Stimulated activated naive CD8-positive, alpha-beta T cell treated with anti-CD3 and anti-CD28 coated beads, Interleukin-15, Interleukin-2, amounts not matched to agents 100 ng/mL and 50 ng/mL, for 24 hours (primary cell): ENCODE results near the gene FAF2.
"Not testable (repeated sequence)": the region's sequence is repeated elsewhere in the genome, so short reads cannot be mapped to it uniquely, and the experiment has no call there.

ENCODE experiments used
- H3K27ac Mint-ChIP-seq: one replicate; pipeline ENCODE4 v1.8.0; 2021; ENCODE audit warnings: mild to moderate bottlenecking, mixed read lengths
- H3K27me3 Mint-ChIP-seq: one replicate; pipeline ENCODE4 v1.8.0; 2021; ENCODE audit warnings: mixed read lengths
- H3K36me3 Mint-ChIP-seq: one replicate; pipeline ENCODE4 v1.8.0; 2021; ENCODE audit warnings: low read depth, mixed read lengths
- H3K4me1 Mint-ChIP-seq: one replicate; pipeline ENCODE4 v1.8.0; 2021; ENCODE audit warnings: low read depth, mixed read lengths
- H3K4me3 Mint-ChIP-seq: one replicate; pipeline ENCODE4 v1.8.0; 2021; ENCODE audit warnings: mild to moderate bottlenecking, mixed read lengths
- H3K9me3 Mint-ChIP-seq: one replicate; pipeline ENCODE4 v1.8.0; 2021; ENCODE audit warnings: mixed read lengths

The FAF2 gene

DNA sequence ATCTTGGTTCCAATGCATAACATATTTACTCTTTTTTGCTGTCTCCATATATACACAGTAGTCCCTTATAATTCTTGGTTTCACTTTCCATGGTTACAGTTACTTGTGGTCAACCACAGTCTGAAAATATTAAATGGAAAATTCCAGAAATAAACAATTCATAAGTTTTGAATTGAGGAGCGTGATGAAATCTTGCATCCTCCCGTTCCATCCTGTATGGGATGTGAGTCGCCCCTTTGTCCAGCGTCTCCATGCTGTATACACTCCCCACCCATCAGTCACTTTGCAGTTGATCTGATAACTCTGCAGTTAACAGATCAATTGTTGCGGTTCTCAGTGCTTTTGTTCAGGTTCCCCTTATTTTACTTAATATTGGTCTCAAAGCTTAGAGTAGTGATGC is 11.5 kb upstream of the FAF2 start:
- H3K27ac Mint-ChIP-seq: peak overlapping the region; percentile 47
- no peaks in the 10 kb centered on the region for H3K9me3 Mint-ChIP-seq
- H3K36me3 Mint-ChIP-seq: no peaks in the 10 kb centered on the region
- H3K27me3 Mint-ChIP-seq: no peaks in the 10 kb centered on the region
- peak overlapping the region; percentile 60 for H3K4me3 Mint-ChIP-seq
- H3K4me1 Mint-ChIP-seq: peaks cover 10% of the 10 kb centered on the region

DNA sequence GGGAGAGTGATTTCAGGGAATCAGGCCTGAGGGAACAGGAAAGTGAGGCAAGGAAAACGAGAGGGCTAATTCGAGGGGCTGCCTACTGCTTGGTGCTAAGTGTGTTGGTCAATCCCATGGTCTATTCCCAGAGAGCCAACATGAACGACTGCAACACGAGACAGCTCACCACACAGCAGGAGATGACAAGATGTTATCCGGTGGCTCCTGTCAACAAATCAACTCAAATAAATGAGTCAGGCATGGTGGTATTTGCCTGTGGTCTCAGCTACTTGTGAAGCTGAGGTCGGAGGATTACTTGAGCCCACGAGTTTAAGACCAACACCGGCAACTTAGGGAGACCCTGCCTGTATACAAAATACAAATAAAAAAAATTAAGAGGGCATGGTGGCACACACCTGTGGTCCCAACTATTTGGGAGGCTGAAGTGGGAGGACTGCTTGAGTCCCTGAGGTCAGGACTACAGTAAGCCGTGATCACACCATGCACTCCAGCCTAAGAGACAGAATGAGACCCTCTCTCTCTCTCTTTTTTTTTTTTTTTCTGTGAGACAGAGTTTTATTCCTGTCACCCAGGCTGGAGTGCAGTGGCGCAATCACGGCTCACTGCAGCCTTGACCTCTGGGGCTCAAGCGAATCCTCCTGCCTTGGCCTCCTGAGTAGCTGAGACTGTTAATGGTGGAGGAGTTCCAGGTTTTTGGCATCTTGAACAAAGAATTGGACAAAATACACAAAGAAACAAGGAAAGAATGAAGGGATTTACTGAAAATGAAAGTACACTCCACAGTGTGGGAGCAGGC is 9.0 kb upstream of the FAF2 start:
- H3K36me3 Mint-ChIP-seq: no peaks in the 10 kb centered on the region
- H3K9me3 Mint-ChIP-seq: no peaks in the 10 kb centered on the region
- H3K4me3 Mint-ChIP-seq: no peak overlapping the region
- no peaks in the 10 kb centered on the region for H3K27me3 Mint-ChIP-seq
- H3K4me1 Mint-ChIP-seq: peaks cover 10% of the 10 kb centered on the region
- H3K27ac Mint-ChIP-seq: no peak overlapping the region

DNA sequence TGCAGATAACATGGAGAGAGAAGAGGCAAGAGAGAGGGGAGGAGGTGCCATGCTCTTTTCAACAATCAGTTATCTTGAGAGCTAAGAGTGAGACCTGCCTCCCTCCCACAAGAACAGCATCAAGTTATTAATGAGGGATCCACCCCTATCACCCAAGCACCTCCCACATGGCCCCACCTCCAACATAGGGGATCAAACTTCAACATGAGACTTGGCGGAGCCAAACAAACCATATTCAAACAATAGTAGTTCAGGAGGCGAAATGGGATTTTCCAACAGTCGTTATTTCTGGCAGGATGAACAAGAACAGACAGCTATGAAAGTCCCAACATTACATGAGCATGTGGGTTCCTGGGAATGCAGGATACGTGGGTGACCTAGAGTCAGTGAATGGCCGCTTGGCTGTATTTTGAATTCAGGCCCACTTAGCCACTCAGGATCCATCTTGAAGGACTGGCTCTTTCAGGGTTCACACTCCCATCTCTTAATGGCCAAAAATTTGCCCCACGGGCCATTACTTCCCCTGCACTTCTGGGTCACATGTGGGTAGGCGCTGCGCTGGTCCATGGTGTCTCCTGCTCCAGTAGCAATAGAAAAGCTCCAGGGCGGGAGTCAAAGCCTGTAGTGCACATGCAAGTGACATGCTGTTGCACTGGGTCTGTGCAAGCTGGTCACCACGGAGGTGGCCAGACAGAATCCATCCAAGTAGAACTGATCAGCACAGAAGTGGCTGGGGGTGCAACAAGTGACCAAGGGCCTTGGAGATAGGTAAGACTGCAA is 7.1 kb upstream of the FAF2 start:
- Mint-ChIP-seq H3K36me3 (no peaks in the 10 kb centered on the region), H3K27me3 (no peaks in the 10 kb centered on the region), H3K9me3 (no peaks in the 10 kb centered on the region), H3K27ac (no peak overlapping the region), H3K4me1 (peaks cover 14% of the 10 kb centered on the region), H3K4me3 (no peak overlapping the region)

DNA sequence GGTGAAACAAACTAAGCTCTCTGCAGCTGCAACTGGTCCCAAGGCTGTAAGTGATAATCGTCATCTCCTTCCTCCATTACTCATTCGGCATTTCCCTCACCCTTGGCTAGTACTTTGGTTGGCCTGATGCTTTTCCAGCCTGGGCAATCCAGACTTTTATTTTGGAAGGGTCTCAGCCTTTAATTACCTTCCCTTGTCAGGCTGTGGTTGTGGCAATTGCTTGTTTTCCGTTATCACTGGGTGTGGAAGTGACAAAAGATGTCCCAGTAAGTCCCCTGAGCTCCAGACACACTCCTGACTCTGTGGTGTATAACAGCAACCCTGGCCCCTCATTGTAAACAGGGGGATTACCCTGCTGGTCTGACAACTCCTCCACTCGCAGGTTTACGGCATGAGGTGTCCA is 6.3 kb upstream of the FAF2 start:
- Mint-ChIP-seq H3K36me3 (no peaks in the 10 kb centered on the region), H3K27ac (no peak overlapping the region), H3K4me3 (no peak overlapping the region), H3K4me1 (peaks cover 14% of the 10 kb centered on the region), H3K9me3 (no peaks in the 10 kb centered on the region), H3K27me3 (no peaks in the 10 kb centered on the region)

DNA sequence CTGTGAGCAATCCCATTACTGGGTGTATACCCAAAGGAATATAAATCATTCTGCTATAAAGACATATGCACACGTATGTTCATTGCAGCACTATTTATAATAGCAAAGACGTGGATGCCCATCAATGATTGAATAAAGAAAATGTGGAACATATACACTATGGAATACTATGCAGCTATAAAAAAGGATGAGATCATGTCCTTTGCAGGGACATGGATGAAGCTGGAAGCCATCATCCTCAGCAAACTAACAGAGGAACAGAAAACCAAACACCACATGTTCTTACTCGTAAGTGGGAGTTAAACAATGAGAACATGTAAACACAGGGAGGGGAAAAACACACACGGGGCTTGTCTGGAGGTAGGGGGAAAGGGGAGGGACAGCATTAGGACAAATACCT is 5.3 kb upstream of the FAF2 start:
- H3K9me3 Mint-ChIP-seq, H3K36me3 Mint-ChIP-seq, H3K27me3 Mint-ChIP-seq, H3K4me3 Mint-ChIP-seq: not testable (repeated sequence)
- Mint-ChIP-seq H3K27ac (peak overlapping the region; percentile 50), H3K4me1 (peaks cover 14% of the 10 kb centered on the region)

DNA sequence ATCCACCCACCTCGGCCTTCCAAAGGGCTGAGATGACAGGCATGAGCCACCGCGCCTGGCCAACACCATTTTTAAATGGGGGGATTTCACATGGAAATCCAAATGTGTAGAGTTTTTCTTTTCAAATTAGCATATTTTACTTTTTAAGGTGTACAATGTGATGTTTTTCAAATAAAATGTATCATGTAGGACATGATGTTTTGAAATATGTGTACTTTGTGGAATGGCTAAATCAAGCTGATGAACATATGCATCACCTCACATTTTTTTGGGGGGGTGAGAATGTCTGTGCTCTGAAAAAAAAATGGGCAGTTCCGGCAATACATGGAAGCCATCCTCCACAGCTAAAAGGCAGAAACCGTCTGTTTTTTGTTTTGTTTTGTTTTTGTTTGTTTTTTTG is 3.4 kb upstream of the FAF2 start:
- Mint-ChIP-seq H3K4me1 (peaks cover 28% of the 10 kb centered on the region), H3K9me3 (no peaks in the 10 kb centered on the region), H3K4me3 (no peak overlapping the region), H3K27me3 (no peaks in the 10 kb centered on the region), H3K36me3 (no peaks in the 10 kb centered on the region), H3K27ac (no peak overlapping the region)

DNA sequence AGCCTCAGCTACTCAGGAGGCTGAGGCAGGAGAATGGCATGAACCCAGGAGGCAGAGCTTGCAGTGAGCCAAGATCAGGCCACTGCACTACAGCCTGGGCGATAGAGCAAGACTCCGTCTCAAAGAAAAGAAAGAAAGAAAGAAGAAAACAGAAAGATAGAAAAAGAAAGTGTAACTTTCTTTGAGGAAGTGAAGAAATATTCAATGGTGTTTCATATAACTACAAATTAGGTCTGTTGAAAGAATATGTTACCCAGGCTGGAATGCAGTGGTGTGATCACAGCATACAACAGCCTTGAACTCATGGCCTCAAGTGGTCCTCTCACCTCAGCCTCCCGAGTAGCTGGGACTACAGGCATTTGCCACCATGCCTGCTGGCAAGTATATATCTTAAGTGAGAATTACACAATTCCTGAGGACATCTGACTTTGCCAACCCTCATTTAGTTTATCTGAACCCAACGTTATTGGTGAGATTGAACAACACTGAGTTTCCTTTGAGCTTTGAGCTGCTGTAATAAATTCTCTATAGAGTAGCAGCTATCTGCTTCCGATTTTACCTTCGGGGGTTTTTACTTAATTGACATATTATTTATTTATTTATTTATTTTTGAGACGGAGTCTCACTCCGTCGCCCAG is 2.0 kb upstream of the FAF2 start:
- peaks cover 5% of the 10 kb centered on the region for H3K36me3 Mint-ChIP-seq
- H3K4me1 Mint-ChIP-seq: peaks cover 39% of the 10 kb centered on the region
- no peak overlapping the region for H3K27ac Mint-ChIP-seq
- no peaks in the 10 kb centered on the region for H3K9me3 Mint-ChIP-seq
- H3K4me3 Mint-ChIP-seq: peak overlapping the region; percentile 52
- H3K27me3 Mint-ChIP-seq: no peaks in the 10 kb centered on the region

DNA sequence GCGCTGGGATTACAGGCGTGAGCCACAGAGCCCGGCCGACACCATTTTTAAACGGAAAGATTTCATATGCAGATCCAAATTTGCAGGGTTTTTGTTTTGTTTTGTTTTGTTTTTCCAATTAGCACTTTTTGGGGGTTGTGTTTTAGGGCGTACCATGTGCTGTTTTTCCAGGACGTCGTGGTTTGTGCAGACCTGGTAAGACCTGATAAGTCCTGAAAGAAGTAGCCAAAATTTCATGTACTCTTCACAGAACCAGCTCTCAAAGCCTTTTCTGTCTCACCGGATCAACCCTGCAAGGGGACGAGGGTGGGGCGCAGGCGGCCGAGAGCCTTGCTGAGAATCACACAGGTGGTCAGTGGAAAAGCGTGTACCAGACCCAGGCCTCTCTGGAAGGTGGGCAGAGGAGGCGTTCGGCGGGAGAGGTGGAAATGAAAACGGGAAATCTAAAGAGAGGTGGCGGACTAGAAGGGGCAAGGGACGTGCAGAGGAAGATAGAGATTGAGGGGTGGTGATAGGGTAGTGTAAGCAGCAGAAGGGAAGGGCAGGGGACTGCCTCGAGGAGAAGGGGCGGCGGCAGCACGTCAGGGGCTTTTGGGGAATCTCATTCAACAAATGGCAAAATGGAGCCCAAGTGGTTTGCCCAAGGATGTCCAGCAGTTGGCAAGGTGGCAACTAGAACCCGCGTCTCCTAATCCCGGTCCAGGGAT is 1.1 kb upstream of the FAF2 start:
- peaks cover 5% of the 10 kb centered on the region for H3K36me3 Mint-ChIP-seq
- H3K27me3 Mint-ChIP-seq: no peaks in the 10 kb centered on the region
- H3K27ac Mint-ChIP-seq: peak overlapping the region; percentile 99

DNA sequence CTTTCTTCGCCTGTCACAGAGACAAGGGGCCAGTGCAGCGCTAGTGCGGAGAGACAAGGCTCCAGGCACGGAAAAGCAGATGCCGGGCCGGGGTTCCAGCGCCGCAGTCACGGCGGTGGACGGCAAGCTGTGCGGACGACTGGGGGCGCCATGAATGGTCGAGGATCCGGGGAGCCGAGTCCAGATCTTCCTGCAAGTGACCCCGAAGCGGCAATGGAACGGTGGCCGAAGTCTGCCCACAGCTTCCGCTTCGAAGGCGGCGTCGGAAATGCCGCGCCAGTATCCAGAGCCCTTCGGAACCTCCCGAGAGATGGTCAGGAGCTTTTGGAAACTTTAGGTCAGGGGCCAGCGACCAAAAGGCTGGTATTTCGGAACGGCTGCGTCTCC is 601 bp upstream of the FAF2 start:
- Mint-ChIP-seq H3K4me1 (peaks cover 43% of the 10 kb centered on the region), H3K4me3 (peak overlapping the region; percentile 99), H3K36me3 (peaks cover 9% of the 10 kb centered on the region), H3K27ac (peak overlapping the region; percentile 99), H3K9me3 (no peaks in the 10 kb centered on the region), H3K27me3 (no peaks in the 10 kb centered on the region)

More for the DNA sequence above, 1.1 kb upstream of the FAF2 start:
- no peaks in the 10 kb centered on the region for H3K9me3 Mint-ChIP-seq
- peaks cover 39% of the 10 kb centered on the region for H3K4me1 Mint-ChIP-seq
- peak overlapping the region; percentile 99 for H3K4me3 Mint-ChIP-seq

DNA sequence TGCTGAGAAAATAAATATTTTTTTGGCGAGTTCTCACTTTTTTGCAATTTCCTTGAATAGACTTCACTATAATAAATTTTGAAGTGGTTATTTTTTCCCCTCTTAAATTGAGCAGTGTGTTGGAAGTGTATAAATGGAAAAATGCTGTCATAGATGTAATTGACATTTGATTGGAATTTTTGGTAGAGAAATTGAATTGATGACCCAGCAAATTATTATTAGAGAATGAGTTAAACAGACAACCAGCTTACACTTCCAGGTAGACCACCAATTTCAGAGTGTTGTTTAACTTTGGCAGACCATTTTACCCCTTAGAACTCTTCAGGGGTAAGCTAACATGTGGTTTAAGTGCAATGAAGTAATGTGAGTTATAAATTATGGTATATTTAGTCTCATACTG is 1.9 kb downstream of the FAF2 start:
- Mint-ChIP-seq H3K4me1 (peaks cover 49% of the 10 kb centered on the region), H3K27ac (no peak overlapping the region), H3K4me3 (peak overlapping the region; percentile 43), H3K27me3 (no peaks in the 10 kb centered on the region), H3K9me3 (no peaks in the 10 kb centered on the region), H3K36me3 (peaks cover 26% of the 10 kb centered on the region)

DNA sequence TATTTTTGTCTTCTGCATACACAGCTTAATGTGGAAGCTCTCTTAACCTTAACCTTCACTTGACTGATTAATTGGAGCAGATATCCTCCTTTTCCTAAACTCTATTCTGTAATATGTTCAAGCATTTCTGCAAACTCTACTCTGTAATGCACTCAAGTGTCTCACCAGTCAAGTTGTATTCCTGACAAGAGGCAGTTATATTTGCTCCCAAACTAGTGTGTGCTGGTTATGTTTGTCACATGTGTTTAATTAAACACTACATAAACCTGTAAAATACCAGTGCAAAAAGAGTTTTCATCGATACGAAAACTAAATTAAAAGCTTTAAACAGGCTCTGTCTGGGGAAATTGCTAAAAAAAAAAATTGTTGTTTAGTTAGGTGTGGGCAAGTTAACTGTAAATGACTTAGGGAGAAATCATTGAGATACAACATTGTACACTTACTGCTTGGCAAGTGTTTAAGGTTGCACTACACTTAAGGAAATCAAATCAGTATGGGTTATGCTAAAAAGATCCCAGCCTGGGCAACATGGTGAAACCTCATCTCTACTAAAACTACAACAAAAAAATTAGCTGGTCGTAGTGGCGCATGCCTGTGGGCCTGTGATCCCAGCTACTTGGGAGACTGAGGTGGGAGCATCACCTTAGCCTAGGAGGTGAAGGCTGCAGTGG is 6.7 kb downstream of the FAF2 start:
- H3K27me3 Mint-ChIP-seq: no peaks in the 10 kb centered on the region
- peaks cover 34% of the 10 kb centered on the region for H3K4me1 Mint-ChIP-seq
- H3K9me3 Mint-ChIP-seq: no peaks in the 10 kb centered on the region
- H3K4me3 Mint-ChIP-seq: no peak overlapping the region
- H3K27ac Mint-ChIP-seq: no peak overlapping the region
- H3K36me3 Mint-ChIP-seq: peaks cover 41% of the 10 kb centered on the region

DNA sequence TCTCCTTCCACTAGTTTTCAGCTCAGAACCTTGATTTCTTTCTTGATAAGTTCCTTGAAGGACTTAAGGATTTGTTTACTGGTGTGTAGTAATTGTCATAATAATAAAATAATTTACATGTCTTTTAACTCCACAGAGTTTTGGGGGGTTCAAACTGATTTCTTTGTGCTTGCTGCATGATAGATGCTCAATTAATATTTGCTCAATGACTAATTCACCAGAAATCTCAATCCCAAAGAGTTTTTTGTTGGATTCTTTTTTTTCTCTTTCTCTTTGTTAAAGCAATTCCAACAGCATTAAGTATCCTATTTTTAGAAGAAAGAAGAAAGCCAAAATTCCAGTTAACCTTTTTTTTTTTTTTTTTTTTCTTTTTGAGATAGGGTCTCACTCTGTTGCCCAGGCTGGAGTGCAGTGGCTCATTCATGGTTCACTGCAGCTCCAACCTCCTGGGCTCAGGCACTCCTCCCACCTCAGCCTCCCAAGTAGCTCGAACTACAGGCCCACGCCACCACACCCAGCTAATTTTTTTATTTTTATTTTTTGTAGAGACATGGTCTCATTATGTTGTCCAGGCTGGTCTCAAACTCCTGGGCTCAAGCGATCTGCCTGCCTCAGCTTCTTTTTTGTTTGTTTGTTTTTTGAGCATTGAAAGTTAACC is 10.8 kb downstream of the FAF2 start:
- Mint-ChIP-seq H3K27me3 (no peaks in the 10 kb centered on the region), H3K4me3 (no peak overlapping the region), H3K36me3 (peaks cover 28% of the 10 kb centered on the region), H3K27ac (peak overlapping the region; percentile 55), H3K9me3 (no peaks in the 10 kb centered on the region), H3K4me1 (peaks cover 17% of the 10 kb centered on the region)

DNA sequence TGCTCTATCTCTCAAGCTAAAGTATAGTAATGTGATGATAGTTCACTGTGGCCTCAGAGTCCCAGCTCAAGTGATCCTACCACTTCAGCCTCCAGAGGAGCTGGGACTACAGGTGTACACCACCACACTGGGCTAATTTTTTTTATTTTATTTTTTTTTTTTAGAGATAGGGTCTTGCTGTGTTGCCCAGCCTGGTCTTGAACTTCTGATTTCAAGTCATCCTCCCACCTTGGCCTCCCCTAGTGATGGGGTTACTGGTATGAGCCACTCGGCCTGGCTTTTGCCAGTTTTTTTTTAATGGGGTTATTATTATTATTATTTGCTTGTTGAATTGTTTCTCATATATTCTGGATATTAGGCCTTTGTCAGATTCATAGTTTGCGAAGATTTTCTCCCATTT is 13.2 kb downstream of the FAF2 start:
- H3K4me1 Mint-ChIP-seq: peaks cover 17% of the 10 kb centered on the region

More for the DNA sequence above, 13.2 kb downstream of the FAF2 start:
- Mint-ChIP-seq H3K27me3 (no peaks in the 10 kb centered on the region), H3K27ac (no peak overlapping the region), H3K9me3 (no peaks in the 10 kb centered on the region), H3K36me3 (peaks cover 27% of the 10 kb centered on the region), H3K4me3 (no peak overlapping the region)
